Mesenchymal stem cell (in vitro differentiated cells and primary cell): ENCODE data around the gene CCDC9.

ENCODE experiments used
- DNase-seq: peaks from one replicate; pipeline ENCODE4 v3.0.0-alpha.2; 2013
- H2AFZ ChIP-seq: one replicate; pipeline ENCODE4 v1.6.1; 2013; ENCODE audit warnings: low read depth, mild to moderate bottlenecking, control low read depth, inconsistent platforms, low read length, moderate library complexity
- H2AK5ac ChIP-seq: 2 replicates; pipeline ENCODE4 v1.6.1; 2013; ENCODE audit warnings: low read length, moderate library complexity, mild to moderate bottlenecking, inconsistent platforms; ENCODE audit not compliant: severe bottlenecking
- H2BK120ac ChIP-seq: one replicate; pipeline ENCODE4 v1.6.1; 2013; ENCODE audit warnings: low read depth, mild to moderate bottlenecking, inconsistent platforms, low read length, moderate library complexity
- H2BK12ac ChIP-seq, 2 experiments: one replicate each; pipeline ENCODE4 v1.6.1; 2013; ENCODE audit warnings: inconsistent platforms in 2 of 2, low read length in 2 of 2, mild to moderate bottlenecking in 2 of 2, moderate library complexity in 2 of 2, control low read depth in 1 of 2
- H2BK15ac ChIP-seq: one replicate; pipeline ENCODE4 v1.6.1; 2013; ENCODE audit warnings: mild to moderate bottlenecking, low read depth, inconsistent platforms; ENCODE audit not compliant: poor library complexity, severe bottlenecking
- H2BK5ac ChIP-seq: 2 replicates; pipeline ENCODE4 v1.6.1; 2013; ENCODE audit warnings: low read depth, mild to moderate bottlenecking, low read length, control low read depth, inconsistent platforms; ENCODE audit not compliant: poor library complexity, severe bottlenecking
- H3K14ac ChIP-seq, 2 experiments: one replicate each; pipeline ENCODE4 v1.6.1; 2013; ENCODE audit warnings: inconsistent platforms in 2 of 2, low read length in 2 of 2, control low read depth in 1 of 2, mild to moderate bottlenecking in 1 of 2, moderate library complexity in 1 of 2
- H3K18ac ChIP-seq, 2 experiments: one replicate each; pipeline ENCODE4 v1.6.1; 2013; ENCODE audit warnings: inconsistent platforms in 2 of 2, low read length in 2 of 2, control low read depth in 1 of 2, low read depth in 1 of 2, mild to moderate bottlenecking in 1 of 2
- H3K23ac ChIP-seq, 2 experiments: one replicate each; pipeline ENCODE4 v1.6.1; 2013; ENCODE audit warnings: inconsistent platforms in 2 of 2, low read length in 2 of 2, mild to moderate bottlenecking in 2 of 2, moderate library complexity in 2 of 2, control low read depth in 1 of 2
- H3K27ac ChIP-seq: 2 replicates; pipeline ENCODE4 v1.5.1; 2013; ENCODE audit warnings: mild to moderate bottlenecking, moderate library complexity, low read length, control low read depth, inconsistent platforms; ENCODE audit not compliant: poor library complexity, severe bottlenecking
- H3K27me3 ChIP-seq, 2 experiments: 2 replicates each; pipeline versions ENCODE4 v1.6.1 to v1.7.0; 2013; ENCODE audit warnings: low read length in 2 of 2, mild to moderate bottlenecking in 2 of 2, moderate library complexity in 2 of 2, control low read depth in 1 of 2, inconsistent platforms in 1 of 2; ENCODE audit not compliant: control insufficient read depth in 1 of 2, insufficient read depth in 1 of 2
- H3K36me3 ChIP-seq, 2 experiments: 2 replicates each; pipeline versions ENCODE4 v1.6.1 to v1.7.0; 2013; ENCODE audit warnings: low read length in 2 of 2, control low read depth in 1 of 2, inconsistent platforms in 1 of 2, low read depth in 1 of 2, mild to moderate bottlenecking in 1 of 2; ENCODE audit not compliant: insufficient read depth in 2 of 2, control insufficient read depth in 1 of 2
- H3K4ac ChIP-seq, 2 experiments: one replicate each; pipeline ENCODE4 v1.6.1; 2013; ENCODE audit warnings: inconsistent platforms in 2 of 2, low read length in 2 of 2, mild to moderate bottlenecking in 2 of 2, moderate library complexity in 2 of 2, control low read depth in 1 of 2, low read depth in 1 of 2
- H3K4me1 ChIP-seq: 2 replicates; pipeline ENCODE4 v1.6.1; 2013; ENCODE audit warnings: low read depth, low read length, control low read depth; ENCODE audit not compliant: control insufficient read depth, insufficient read depth
- H3K4me2 ChIP-seq: 2 replicates; pipeline ENCODE4 v1.6.1; 2013; ENCODE audit warnings: low read length, mild to moderate bottlenecking, inconsistent platforms; ENCODE audit not compliant: poor library complexity, severe bottlenecking
- H3K4me3 ChIP-seq, 2 experiments: 2 replicates each; pipeline versions ENCODE4 v1.5.1 to v1.7.0; 2013; ENCODE audit warnings: low read length in 2 of 2, mild to moderate bottlenecking in 2 of 2, control low read depth in 1 of 2, low read depth in 1 of 2; ENCODE audit not compliant: insufficient read depth in 1 of 2
- H3K79me1 ChIP-seq: replicated peaks from 2 replicates; pipeline ENCODE4 v1.6.1; 2013; ENCODE audit warnings: mild to moderate bottlenecking, control low read depth, low read length, inconsistent platforms; ENCODE audit not compliant: poor library complexity, severe bottlenecking
- H3K9ac ChIP-seq: 2 replicates; pipeline ENCODE4 v1.7.0; 2013; ENCODE audit warnings: mild to moderate bottlenecking, low read length, moderate library complexity
- H3K9me3 ChIP-seq: 2 replicates; pipeline ENCODE4 v1.7.0; 2013; ENCODE audit warnings: mild to moderate bottlenecking, low read length; ENCODE audit not compliant: control insufficient read depth
- H4K8ac ChIP-seq: one replicate; pipeline ENCODE4 v1.6.1; 2013; ENCODE audit warnings: inconsistent platforms, mild to moderate bottlenecking, low read length, moderate library complexity
- H4K91ac ChIP-seq: one replicate; pipeline ENCODE4 v1.6.1; 2013; ENCODE audit warnings: mild to moderate bottlenecking, low read length, inconsistent platforms
- WGBS: methylation state at CpG from one replicate; pipeline ENCODE4 v1.1.7; 2013; ENCODE audit warnings: mixed read lengths; 5-methylcytosine and 5-hydroxymethylcytosine counted together

The CCDC9 gene

DNA sequence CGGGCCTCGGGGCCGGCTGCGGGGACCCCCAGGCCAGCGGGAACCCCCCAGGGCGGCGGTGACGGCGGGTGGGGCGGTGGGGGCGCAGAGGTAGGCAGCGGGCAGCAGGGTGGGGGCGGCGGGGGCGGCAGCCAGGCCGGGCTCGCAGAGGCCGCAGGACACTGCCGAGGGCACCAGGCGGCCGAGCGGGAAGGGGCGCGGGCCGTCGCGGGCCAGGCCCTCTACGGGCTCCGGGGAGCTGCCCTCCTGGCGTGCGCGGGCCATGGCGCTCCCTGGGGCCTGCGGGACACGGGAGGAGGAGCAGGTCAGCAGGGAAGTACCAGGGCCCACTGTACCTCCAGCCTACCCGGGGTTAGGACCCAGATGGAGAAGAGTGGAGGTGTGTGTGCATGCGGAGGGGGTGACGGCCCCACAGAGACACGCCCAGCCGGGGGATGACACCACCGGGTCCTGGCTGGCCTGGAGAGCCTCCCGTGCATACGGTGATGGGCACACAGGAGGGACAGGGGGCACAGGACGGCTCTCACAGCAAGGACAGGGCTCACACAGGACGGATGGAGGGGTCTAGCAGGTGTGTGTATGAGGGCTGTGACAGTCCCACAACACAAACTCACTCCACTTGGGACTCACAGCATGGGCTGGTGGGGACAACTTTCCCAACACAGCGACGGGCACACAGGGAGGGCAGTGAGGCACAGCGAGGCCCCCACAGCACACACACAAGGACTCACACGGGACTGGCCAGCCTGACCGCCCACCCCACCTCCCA is 28.0 kb upstream of the CCDC9 start:
- Histone ChIP-seq H3K36me3 (peaks cover 13 to 21% of the 10 kb centered on the region in 2 experiments), H4K91ac (peak overlapping the region; percentile 97), H3K4me3 (peak overlapping the region; percentile 94 to 96), H3K9ac (peak overlapping the region; percentile 94), H2BK12ac (peak overlapping the region; percentile 80 to 93), H4K8ac (peak overlapping the region; percentile 81), H2BK120ac (peak overlapping the region; percentile 100), H3K79me1 (peaks cover 6% of the 10 kb centered on the region), H3K4me2 (peak overlapping the region; percentile 98), H3K18ac (peak overlapping the region; percentile 47 to 84), H3K4me1 (peaks cover 52% of the 10 kb centered on the region), H3K27me3 (no peaks in the 10 kb centered on the region), H2AK5ac (no peak overlapping the region), H3K4ac (peak overlapping the region; percentile 50), H3K27ac (peak overlapping the region; percentile 70), H2BK15ac (peak overlapping the region; percentile 75), H3K23ac (peak overlapping the region in 1 of 2 experiments; percentile 87), H2BK5ac (peak overlapping the region; percentile 60), H2AFZ (no peak overlapping the region), H3K14ac (peak overlapping the region in 1 of 2 experiments; percentile 97), H3K9me3 (no peaks in the 10 kb centered on the region)
- WGBS: 3% methylated on average over 34 of the region's 50 CpGs
- peak; percentile 63 for DNase-seq

DNA sequence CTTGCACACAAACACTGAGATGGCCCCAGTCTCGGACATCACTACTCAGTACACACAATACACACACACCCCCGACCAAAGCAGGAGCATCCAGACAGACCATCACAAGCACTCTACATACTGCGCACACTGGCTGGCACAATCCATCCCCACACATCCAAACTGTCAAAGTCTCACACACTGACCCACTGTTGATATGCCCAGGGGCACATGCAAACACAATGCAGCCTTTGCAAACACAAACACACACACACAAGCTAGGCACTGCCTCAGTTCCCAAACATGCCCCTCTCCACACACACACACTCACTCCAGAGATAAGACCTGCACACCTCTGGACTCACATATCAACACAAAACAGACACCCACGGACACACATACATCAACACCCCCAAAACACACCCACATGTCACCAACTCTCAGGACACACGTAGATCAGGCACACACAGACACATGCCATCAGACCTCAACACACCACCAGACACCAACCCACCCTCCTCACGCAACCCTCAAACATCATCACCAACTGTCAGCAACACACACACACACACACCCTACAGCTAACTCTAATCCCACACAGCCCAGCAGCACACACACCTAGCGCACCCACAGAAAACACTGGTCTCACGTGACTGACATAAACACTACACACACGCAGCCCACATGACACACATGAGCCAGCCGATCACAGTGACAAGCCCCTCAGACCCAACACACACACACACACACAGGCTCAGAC is 27.2 kb upstream of the CCDC9 start:
- peak overlapping the region; percentile 50 for H3K4ac ChIP-seq
- 32% methylated on average over 10 of the region's 10 CpGs for WGBS

DNA sequence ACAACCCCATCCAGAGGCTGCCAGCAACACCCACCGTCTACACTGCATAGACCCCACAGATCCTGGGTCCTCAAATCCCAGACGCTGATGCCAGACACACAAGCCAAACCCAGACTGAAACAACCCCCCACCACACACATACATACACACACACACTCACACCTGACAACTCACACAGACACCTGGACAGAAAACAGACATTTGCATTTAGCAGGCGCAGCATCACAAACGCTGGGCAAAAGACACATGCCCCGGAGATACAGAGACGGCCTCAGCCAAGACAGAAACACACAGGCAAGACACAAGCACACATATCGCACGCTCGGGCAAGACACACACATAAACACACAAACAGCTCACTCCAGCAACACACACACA is 26.7 kb upstream of the CCDC9 start:
- peak overlapping the region; percentile 19 for H3K27ac ChIP-seq
- H3K4ac ChIP-seq: peak overlapping the region in 1 of 2 experiments; percentile 67
- H3K9me3 ChIP-seq: no peaks in the 10 kb centered on the region
- WGBS: 6% methylated on average over 9 of the region's 9 CpGs
- H3K36me3 ChIP-seq: peaks cover 8 to 11% of the 10 kb centered on the region in 2 experiments
- H3K4me1 ChIP-seq: peaks cover 52% of the 10 kb centered on the region
- H3K4me2 ChIP-seq: peak overlapping the region; percentile 68
- no peak overlapping the region for H2BK15ac ChIP-seq
- H3K9ac ChIP-seq: peak overlapping the region; percentile 94
- peak overlapping the region in 1 of 2 experiments; percentile 65 for H2BK12ac ChIP-seq
- no peak overlapping the region for H4K8ac ChIP-seq
- peak overlapping the region in 1 of 2 experiments; percentile 81 for H3K23ac ChIP-seq
- peak overlapping the region; percentile 10 for H2AFZ ChIP-seq
- H4K91ac ChIP-seq: peak overlapping the region; percentile 14
- DNase-seq: peak; percentile 64
- no peak overlapping the region for H2AK5ac ChIP-seq
- H3K4me3 ChIP-seq: peak overlapping the region; percentile 94 to 96
- peak overlapping the region in 1 of 2 experiments; percentile 91 for H3K14ac ChIP-seq
- H3K27me3 ChIP-seq: no peaks in the 10 kb centered on the region
- no peak overlapping the region for H2BK120ac ChIP-seq
- H3K79me1 ChIP-seq: peaks cover 2% of the 10 kb centered on the region
- H2BK5ac ChIP-seq: no peak overlapping the region
- peak overlapping the region; percentile 29 to 84 for H3K18ac ChIP-seq

More for the DNA sequence above, 27.2 kb upstream of the CCDC9 start:
- Histone ChIP-seq H2BK15ac (no peak overlapping the region), H4K91ac (peak overlapping the region; percentile 97), H2AFZ (no peak overlapping the region), H3K23ac (peak overlapping the region in 1 of 2 experiments; percentile 81), H3K14ac (peak overlapping the region in 1 of 2 experiments; percentile 97), H3K27me3 (no peaks in the 10 kb centered on the region), H2BK5ac (no peak overlapping the region), H3K79me1 (peaks cover 2% of the 10 kb centered on the region), H3K9ac (peak overlapping the region; percentile 94), H3K4me3 (peak overlapping the region; percentile 94 to 96), H3K4me2 (peak overlapping the region; percentile 68), H2BK12ac (peak overlapping the region; percentile 80 to 93), H3K27ac (peak overlapping the region; percentile 70), H3K36me3 (peaks cover 8 to 14% of the 10 kb centered on the region in 2 experiments), H2AK5ac (no peak overlapping the region), H2BK120ac (no peak overlapping the region), H3K18ac (peak overlapping the region; percentile 47 to 84), H3K4me1 (peaks cover 52% of the 10 kb centered on the region), H4K8ac (peak overlapping the region; percentile 81), H3K9me3 (no peaks in the 10 kb centered on the region)
- peak; percentile 79 for DNase-seq
